Bronchial epithelial cell (primary cell): ENCODE data around the gene FBXL7. TPM values are rescaled to one million over a fixed set of nuclear protein-coding genes. Genes with fewer than 3 reads are reported as not detected.

Experiments used
- DNase-seq: peaks from one replicate; pipeline ENCODE4 v3.0.0-alpha.2; 2010; ENCODE audit warnings: low read depth
- FAIRE-seq: peaks from 2 replicates; lab custom pipeline; 2011; peaks lifted over from hg19 to GRCh38; lab: Jason Lieb, UNC
- H3K27me3 ChIP-seq: 2 replicates; pipeline ENCODE4 v1.5.1; 2011; ENCODE audit warnings: low read length; ENCODE audit not compliant: control insufficient read depth, insufficient read depth
- H3K36me3 ChIP-seq: 2 replicates; pipeline ENCODE4 v1.5.1; 2011; ENCODE audit warnings: low read length; ENCODE audit not compliant: control insufficient read depth, insufficient read depth
- H3K4me3 ChIP-seq: 2 replicates; pipeline ENCODE4 v1.5.1; 2011; ENCODE audit warnings: mild to moderate bottlenecking, low read depth, low read length, control low read depth
- CTCF ChIP-seq: IDR thresholded peaks from 2 replicates; pipeline ENCODE4 v1.5.1; 2011; ENCODE audit warnings: mild to moderate bottlenecking, moderate library complexity, low read length, control low read depth, inconsistent platforms; ENCODE audit not compliant: insufficient read depth, severe bottlenecking
- total RNA-seq: library from RNA; depleted of rRNA; stranded (reverse); fragments of >200 nt; gene quantifications from 2 replicates; pipeline ENCODE4 v1.2.1, GENCODE V29; 2014

The FBXL7 gene
- total RNA-seq, 1 donor from 2014 or later = 0.26 TPM

- FAIRE-seq = no peak
- no peaks in the 10 kb centered on the region for H3K36me3 ChIP-seq
- no peak for TF ChIP-seq CTCF
- H3K27me3 ChIP-seq = no peaks in the 10 kb centered on the region
- no peak overlapping the region for H3K4me3 ChIP-seq
- DNase-seq = no peak
Measured at GRCh38 chr5:15596936-15597335, 97.0 kb downstream of the FBXL7 start.

- Histone ChIP-seq H3K27me3 (no peaks in the 10 kb centered on the region), H3K36me3 (no peaks in the 10 kb centered on the region), H3K4me3 (no peak overlapping the region)
- FAIRE-seq = no peak
- DNase-seq = no peak
- no peak for TF ChIP-seq CTCF
Measured at GRCh38 chr5:15597804-15598203, 97.8 kb downstream of the FBXL7 start.

GRCh38 chr5:15598294-15598902 is 98.4 kb downstream of the FBXL7 start:
- peak; percentile 22 for DNase-seq
- Histone ChIP-seq H3K27me3 (no peaks in the 10 kb centered on the region), H3K36me3 (no peaks in the 10 kb centered on the region), H3K4me3 (no peak overlapping the region)
- TF ChIP-seq CTCF = peak; percentile 50
- FAIRE-seq = no peak

GRCh38 chr5:15600035-15600434 is 100.1 kb downstream of the FBXL7 start:
- DNase-seq = no peak
- FAIRE-seq = no peak
- Histone ChIP-seq H3K27me3 (no peaks in the 10 kb centered on the region), H3K4me3 (no peak overlapping the region), H3K36me3 (no peaks in the 10 kb centered on the region)
- TF ChIP-seq CTCF = no peak

- FAIRE-seq (no peak), DNase-seq (no peak)
- Histone ChIP-seq H3K4me3 (no peak overlapping the region), H3K36me3 (no peaks in the 10 kb centered on the region), H3K27me3 (no peaks in the 10 kb centered on the region)
- TF ChIP-seq CTCF = no peak
Measured at GRCh38 chr5:15601274-15601673, 101.3 kb downstream of the FBXL7 start.

- no peak for TF ChIP-seq CTCF
- Histone ChIP-seq H3K36me3 (no peaks in the 10 kb centered on the region), H3K4me3 (no peak overlapping the region), H3K27me3 (no peaks in the 10 kb centered on the region)
- DNase-seq (no peak), FAIRE-seq (no peak)
Measured at GRCh38 chr5:15601853-15602252, 101.9 kb downstream of the FBXL7 start.
